ENCODE data around the gene NAV2.
"Not testable (repeated sequence)": the region's sequence is repeated elsewhere in the genome, so short reads cannot be mapped to it uniquely, and the experiment has no call there.

The NAV2 gene

GRCh38 chr11:19982774-19983495, 270.3 kb downstream of the NAV2 start:
- no peak for DNase-seq

GRCh38 chr11:19984048-19984742, 271.6 kb downstream of the NAV2 start:
- DNase-seq: no peak

DNA sequence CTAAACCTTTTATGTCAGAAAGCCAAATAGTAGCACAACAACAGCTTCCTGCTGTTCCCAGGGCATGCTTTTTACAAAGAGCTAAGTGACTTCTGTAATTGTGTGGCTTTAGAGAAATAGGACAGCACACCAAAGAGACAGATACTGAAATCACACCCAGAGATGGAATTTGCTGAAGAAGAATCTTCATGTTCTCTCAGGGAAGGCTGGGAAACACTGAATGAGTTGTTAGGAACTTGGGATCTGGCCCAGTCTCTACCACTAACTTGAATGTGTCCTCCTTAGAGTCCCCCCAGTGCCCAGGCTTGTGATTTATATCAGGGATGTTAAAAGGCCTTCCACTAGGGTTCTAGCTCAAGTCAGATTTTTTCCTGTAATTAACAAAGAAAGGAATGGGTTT, 272.5 kb downstream of the NAV2 start:
- peak; percentile 24 for DNase-seq

DNA sequence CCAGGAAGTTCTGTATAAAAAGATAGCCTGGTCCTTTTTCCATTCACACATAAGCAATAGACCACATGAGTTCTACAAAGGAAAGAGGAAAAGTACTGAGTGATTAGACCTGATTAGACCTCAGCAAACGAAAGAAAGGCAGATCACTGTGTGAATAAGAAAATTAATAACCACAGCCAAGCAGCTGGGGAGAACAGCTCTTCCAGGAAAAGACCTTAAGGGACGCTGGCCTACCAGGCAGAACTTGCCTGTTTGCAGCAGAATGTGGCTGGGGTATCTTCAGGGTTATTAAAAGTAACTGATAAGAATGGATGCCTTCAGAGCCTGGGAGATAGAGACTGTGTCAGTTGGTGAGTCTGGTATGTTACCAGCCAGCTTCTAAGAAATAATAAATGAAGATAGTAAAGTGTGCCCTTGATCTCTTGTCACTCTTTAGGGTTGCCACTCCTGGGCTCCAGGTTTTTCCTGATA, 274.7 kb downstream of the NAV2 start:
- no peak for DNase-seq

DNA sequence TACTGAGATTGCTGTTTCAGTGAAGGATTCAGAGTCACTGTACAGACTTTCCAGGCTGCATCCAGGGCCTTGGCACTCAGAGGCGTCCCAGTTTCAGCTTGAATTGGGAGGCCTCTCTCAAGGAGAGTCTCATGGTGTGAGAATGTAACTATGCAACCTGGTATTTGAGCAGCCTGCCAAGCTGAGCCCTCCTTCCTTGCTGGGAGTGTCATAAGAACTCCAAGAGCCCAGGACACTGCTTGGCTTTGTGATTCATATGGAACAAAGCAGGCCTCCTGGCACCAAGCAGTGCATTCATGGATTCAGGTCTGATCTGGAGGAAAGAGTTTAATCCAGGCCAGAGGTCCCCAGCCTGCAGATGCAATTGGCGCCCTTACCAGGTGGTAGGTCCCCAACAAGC, 276.0 kb downstream of the NAV2 start:
- peak; percentile 87 for DNase-seq

DNA sequence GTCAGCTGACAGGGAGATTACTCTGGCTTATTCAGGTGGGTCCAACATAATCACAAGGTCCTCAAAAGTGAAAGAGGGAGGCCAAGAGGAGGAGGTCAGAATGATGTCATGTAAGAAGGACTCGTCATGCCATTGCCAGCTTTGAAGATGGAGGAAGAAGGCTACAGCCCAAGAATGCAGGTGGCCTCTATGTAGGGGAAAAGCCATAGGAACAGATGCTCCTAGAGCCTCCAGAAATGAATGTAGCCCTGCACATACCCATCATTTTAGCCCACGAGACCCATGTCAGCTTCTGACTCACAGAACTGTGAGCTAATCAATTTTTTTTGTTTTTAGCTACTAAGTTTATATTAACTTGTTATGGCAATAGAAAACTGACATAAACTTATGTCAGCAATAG, 276.6 kb downstream of the NAV2 start:
- DNase-seq: no peak

GRCh38 chr11:19992162-19992561, 279.5 kb downstream of the NAV2 start:
- DNase-seq: no peak

GRCh38 chr11:19992998-19993397, 280.4 kb downstream of the NAV2 start:
- DNase-seq: no peak

DNA sequence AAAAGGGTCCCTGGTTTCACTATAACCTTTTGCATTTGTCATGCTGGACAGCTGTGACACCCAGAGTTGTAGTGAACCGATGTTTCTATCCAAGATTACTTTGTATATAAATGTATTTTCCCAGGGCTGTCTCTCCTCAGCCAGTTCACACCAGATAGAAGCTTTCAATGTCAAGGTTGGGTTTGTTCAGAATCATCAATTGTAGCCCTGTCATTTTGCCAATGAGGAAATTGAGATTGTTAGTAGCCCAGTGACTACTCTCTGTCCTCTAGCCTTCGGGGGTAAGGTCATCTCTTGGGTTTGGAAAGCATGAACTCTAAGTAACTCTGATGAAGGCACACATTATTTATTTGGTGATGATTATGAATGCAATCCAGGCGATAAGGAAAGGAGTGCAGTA, 282.0 kb downstream of the NAV2 start:
- no peak for DNase-seq

- peak; percentile 61 for DNase-seq
Observed at GRCh38 chr11:19995145-19995544, 282.5 kb downstream of the NAV2 start.

- no peak for DNase-seq
Observed at GRCh38 chr11:19996571-19996970, 283.9 kb downstream of the NAV2 start.

DNA sequence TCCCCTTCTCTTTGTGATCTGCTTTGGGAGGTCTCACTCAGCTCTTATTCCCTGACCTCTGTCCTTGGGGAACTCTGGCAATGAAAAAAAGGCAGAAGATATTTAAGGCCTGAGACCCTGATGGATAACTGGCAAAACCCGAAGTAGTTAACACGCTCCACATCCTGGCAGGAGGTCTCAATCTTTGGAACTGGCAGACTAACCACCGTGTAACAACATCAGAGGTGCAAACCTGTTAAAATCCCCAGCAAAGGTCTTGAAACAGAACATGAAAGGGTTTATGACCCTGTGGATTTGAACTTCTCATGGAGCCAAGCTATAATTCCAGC, 287.3 kb downstream of the NAV2 start:
- no peak for DNase-seq

- no peak for DNase-seq
Observed at GRCh38 chr11:20000351-20001134, 287.9 kb downstream of the NAV2 start.

GRCh38 chr11:20002312-20003216, 289.9 kb downstream of the NAV2 start:
- DNase-seq: no peak

DNA sequence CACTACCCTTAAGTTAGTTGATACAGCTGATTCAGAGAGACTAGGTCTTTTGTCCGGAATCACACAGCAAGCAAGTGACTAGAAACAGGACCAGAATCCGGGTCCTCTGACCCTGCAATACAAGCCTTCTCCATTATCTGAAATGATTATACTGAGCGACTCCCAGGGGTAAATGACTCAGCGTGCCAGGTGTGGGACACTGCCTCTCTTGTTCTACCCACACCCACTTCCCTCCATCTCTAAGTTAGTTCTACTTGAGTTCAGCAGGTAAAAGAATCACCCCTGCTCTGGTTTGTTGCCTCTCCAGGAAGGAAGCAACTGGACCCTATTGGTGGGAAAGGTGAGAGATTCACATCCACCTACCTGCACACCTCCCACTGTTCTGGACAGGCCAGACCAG, 290.7 kb downstream of the NAV2 start:
- no peak for DNase-seq

- DNase-seq: no peak
Observed at GRCh38 chr11:20004866-20005265, 292.2 kb downstream of the NAV2 start.

DNA sequence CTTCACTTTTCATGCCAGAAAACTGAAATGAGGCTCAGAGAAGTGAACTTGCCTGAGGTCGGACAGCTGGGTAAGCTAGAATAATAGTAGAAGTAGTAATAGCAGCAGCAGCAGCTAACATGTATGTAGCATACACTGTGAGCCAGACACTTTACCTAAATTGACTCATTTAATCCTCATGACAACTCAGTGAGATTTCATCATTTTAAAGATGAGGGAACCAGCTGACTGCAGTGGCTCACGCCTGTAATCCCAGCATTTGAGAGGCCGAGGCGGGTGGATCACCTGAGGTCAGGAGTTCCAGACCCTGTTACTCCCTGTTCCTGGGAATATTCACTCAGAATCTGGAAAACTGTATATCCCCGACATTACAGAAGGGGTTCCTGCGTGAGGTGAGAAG, 293.1 kb downstream of the NAV2 start:
- no peak for DNase-seq

GRCh38 chr11:20006618-20007017, 294.0 kb downstream of the NAV2 start:
- not testable (repeated sequence) for DNase-seq

GRCh38 chr11:20007386-20007785, 294.7 kb downstream of the NAV2 start:
- no peak for DNase-seq

DNA sequence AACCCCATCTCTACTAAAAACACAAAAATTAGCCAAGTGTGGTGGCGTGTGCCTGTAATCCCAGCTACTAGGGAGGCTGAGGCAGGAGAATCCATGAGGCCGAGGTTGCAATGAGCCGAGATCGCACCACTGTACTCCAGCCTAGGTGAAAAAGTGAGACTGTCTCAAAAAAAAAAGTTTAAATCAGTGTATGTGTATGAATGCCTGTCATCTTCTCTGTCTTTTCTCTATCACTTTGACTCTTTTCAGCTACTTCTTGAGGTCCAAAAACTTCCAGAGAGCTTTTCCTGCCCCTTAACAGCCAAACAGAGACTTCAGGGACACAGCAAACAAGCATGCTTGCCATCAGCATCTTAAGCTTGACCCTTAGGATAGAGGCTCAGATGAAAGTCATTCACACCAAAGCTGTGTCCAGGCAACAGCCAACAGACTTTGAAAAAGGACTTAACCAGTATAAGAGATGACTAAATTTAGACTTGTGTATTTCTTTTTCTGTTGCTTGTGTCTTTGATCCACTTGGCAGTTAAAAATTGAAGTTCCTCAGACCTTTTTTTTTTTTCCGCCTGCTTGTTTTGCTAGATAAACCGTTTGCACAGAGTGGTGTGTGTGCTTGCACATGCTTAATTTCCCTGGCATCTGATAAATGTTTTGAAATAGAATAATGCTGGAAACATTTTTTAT, 295.7 kb downstream of the NAV2 start:
- DNase-seq: no peak

DNA sequence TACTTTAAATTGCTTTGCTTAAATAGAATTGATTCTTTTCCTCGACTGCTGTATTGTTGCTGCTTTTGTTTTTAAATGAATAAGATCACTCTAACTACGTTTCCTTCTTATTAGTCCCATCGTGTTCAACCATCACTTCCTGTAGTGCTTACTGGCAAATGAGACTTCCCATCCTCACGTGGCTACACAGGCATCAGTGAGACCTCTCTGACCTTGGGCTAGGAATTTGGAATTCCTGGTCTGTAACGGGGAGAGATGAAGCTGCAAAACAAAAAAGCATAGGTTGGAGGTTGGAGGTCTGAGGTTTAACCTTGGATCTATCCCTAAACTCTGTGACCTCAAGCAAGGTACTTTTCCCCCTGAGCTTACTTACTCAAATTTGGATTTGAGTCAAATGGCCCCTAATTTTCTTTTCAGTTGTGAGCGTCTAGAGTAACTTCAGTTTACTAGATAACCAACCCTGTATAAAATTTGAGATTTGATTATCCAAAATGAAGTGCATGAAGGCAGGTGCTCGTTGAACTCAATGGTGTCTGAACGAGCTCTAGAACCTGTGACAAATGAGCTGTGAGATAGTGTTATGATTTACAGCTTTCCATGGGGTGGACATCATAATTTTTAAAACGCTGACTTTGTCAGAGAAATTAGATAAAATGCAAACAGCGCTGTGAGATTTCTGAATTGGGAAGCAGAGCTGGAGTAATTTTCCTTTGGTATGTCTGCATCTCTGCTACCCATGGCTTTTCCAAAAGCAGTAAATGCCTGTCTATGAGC, 296.4 kb downstream of the NAV2 start:
- DNase-seq: no peak

All from fibroblast of skin of scalp (primary cell).